Measurements from ENCODE around the gene AZGP1. TPM values are rescaled to one million over a fixed set of nuclear protein-coding genes. Genes with fewer than 3 reads are reported as not detected.
"Not testable (repeated sequence)": the region's sequence is repeated elsewhere in the genome, so short reads cannot be mapped to it uniquely, and the experiment has no call there.

The AZGP1 gene
- total RNA-seq, 1 experiment from 2014 or later, result 0.18 TPM

DNA sequence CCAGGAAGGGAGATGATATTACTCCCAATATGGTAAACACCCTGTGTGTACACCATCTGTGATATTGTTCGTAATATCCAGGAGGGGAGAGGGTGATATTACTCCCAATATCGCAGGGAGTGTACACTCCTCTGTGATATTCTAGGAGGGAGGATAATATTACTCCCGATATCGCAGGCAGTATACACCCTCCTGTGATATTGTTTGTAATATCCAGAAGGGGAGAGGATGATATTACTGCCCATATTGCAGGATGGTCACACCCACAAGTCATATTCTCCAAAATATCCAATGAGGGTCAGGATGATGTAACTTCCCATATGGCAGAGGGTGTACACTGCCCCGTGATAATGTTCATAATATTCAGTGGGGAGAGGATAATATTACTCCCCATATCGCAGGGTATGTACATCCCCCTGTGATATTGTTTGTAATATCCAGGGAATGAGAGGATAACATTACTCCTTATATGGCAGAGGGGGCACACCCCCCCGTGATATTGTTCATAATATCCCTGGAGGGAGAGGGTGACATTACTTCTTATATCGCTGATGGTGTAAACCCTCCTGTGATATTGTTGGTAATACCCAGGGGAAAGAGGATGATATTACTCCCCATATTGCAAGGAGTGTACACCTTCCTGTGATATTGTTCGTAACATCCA lies 17.1 kb downstream of the AZGP1 start:
- H3K9ac ChIP-seq (ENCODE audit: low read length), result no peak overlapping the region
- intact Hi-C loops (cut with micrococcal nuclease), result no loop called here
- no peak overlapping the region for H3K4me3 ChIP-seq (ENCODE audit: low read length)
- TF ChIP-seq, protein P1, sequence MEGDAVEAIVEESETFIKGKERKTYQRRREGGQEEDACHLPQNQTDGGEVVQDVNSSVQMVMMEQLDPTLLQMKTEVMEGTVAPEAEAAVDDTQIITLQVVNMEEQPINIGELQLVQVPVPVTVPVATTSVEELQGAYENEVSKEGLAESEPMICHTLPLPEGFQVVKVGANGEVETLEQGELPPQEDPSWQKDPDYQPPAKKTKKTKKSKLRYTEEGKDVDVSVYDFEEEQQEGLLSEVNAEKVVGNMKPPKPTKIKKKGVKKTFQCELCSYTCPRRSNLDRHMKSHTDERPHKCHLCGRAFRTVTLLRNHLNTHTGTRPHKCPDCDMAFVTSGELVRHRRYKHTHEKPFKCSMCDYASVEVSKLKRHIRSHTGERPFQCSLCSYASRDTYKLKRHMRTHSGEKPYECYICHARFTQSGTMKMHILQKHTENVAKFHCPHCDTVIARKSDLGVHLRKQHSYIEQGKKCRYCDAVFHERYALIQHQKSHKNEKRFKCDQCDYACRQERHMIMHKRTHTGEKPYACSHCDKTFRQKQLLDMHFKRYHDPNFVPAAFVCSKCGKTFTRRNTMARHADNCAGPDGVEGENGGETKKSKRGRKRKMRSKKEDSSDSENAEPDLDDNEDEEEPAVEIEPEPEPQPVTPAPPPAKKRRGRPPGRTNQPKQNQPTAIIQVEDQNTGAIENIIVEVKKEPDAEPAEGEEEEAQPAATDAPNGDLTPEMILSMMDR (conservative IDR thresholded peaks at IDR 0.05; ENCODE audit: low read depth, low read length), result no peak
- TF ChIP-seq EZH2 (IDR thresholded peaks at IDR 0.05; ENCODE audit: low read length, unreplicated experiment), result no peak
- no peak for TF ChIP-seq EZH2phosphoT487 (IDR thresholded peaks at IDR 0.05; ENCODE audit: borderline replicate concordance, low read length)
- ChIA-PET POLR2A (ENCODE audit: unreplicated experiment) (no interaction called here), CTCF (no interaction called here)
- no peaks in the 10 kb centered on the region for H3K9me3 ChIP-seq (ENCODE audit: low read length)
- no peaks in the 10 kb centered on the region for H3F3A ChIP-seq (ENCODE audit: low read length, unreplicated experiment)
- no peaks in the 10 kb centered on the region for H3K79me2 ChIP-seq (ENCODE audit: low read length)
- no TSS peak for BruUV-seq (replicated peaks)
- ATAC-seq (no peak), DNase-seq (no peak)
- H2AFZ ChIP-seq (ENCODE audit: low read length), result no peak overlapping the region
- no peaks in the 10 kb centered on the region for H3K36me3 ChIP-seq (ENCODE audit: low read depth, low read length)
- H3K4me2 ChIP-seq (ENCODE audit: low read length), result no peak overlapping the region
- peaks cover 10% of the 10 kb centered on the region for H3K4me1 ChIP-seq (ENCODE audit: insufficient read depth, low read length)
- no peaks in the 10 kb centered on the region for H3K9me2 ChIP-seq (replicated peaks; ENCODE audit: low read length)
- no peaks in the 10 kb centered on the region for H4K20me1 ChIP-seq (ENCODE audit: low read length)
- H3K27me3 ChIP-seq (ENCODE audit: low read length), result peaks cover 40% of the 10 kb centered on the region
- no peak overlapping the region for H3K27ac ChIP-seq (ENCODE audit: low read length)

DNA sequence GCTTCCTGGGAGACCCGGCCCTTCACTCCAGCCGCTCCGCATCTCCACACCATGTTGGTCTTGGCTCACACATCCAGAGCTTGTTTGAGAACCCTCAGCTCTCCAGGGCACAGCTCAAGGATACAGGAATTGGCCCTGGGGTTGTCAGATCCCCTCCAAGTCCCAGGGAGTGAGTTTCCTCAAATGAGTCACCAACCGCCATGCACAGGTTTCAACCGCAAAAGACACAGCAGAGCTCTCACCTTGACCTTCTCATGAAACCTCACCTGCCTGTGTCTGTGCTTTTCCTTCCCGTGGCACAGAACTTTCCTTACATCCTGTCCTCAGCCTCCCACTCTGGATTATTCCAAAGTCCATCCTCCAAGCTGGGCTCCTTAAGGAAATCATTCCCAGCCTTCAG lies 20.6 kb downstream of the AZGP1 start:
- Histone ChIP-seq H3K4me2 (ENCODE audit: low read length) (peak overlapping the region; percentile 39; the same call in 1 of the 2 replicates), H3K79me2 (ENCODE audit: low read length) (no peaks in the 10 kb centered on the region), H2AFZ (ENCODE audit: low read length) (no peak overlapping the region), H3K9me2 (replicated peaks; ENCODE audit: low read length) (no peaks in the 10 kb centered on the region), H4K20me1 (ENCODE audit: low read length) (no peaks in the 10 kb centered on the region), H3K4me1 (ENCODE audit: insufficient read depth, low read length) (peaks cover 10% of the 10 kb centered on the region), H3K9ac (ENCODE audit: low read length) (no peak overlapping the region), H3K27ac (ENCODE audit: low read length) (peak overlapping the region; percentile 50), H3K4me3 (ENCODE audit: low read length) (no peak overlapping the region), H3K36me3 (ENCODE audit: low read depth, low read length) (no peaks in the 10 kb centered on the region), H3F3A (ENCODE audit: low read length, unreplicated experiment) (no peaks in the 10 kb centered on the region), H3K9me3 (ENCODE audit: low read length) (no peaks in the 10 kb centered on the region), H3K27me3 (ENCODE audit: low read length) (peaks cover 7% of the 10 kb centered on the region)
- ChIA-PET CTCF (no interaction called here), POLR2A (ENCODE audit: unreplicated experiment) (no interaction called here)
- intact Hi-C loops (cut with micrococcal nuclease), result no loop called here
- DNase-seq (peak; percentile 74), ATAC-seq (peak; percentile 59)
- BruUV-seq (replicated peaks), result no TSS peak
- TF ChIP-seq EZH2phosphoT487 (IDR thresholded peaks at IDR 0.05; ENCODE audit: borderline replicate concordance, low read length) (no peak), EZH2 (IDR thresholded peaks at IDR 0.05; ENCODE audit: low read length, unreplicated experiment) (no peak)
- TF ChIP-seq, protein P1 (conservative IDR thresholded peaks at IDR 0.05; ENCODE audit: low read depth, low read length), result no peak

DNA sequence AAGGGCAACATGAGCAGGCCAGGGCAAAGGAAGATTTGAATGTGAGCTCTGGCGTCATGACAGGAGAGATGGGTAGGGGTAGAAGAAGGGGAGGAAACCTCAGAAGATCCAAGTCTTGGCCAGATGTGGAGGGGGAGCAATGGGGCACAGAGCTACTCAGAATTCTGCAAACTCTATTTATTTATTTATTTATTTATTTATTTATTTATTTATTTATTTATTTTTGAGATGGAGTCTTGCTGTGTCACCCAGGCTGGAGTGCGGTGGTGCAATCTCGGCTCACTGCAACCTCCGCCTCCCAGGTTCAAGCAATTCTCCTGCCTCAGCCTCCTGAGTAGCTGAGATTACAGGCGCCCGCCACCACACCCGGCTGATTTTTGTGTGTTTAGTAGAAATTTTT lies 21.2 kb downstream of the AZGP1 start:
- H3K4me1 ChIP-seq (ENCODE audit: insufficient read depth, low read length); DNase-seq; H3K79me2 ChIP-seq (ENCODE audit: low read length); H2AFZ ChIP-seq (ENCODE audit: low read length); H3F3A ChIP-seq (ENCODE audit: low read length, unreplicated experiment); H3K4me2 ChIP-seq (ENCODE audit: low read length); ATAC-seq; BruUV-seq (replicated peaks); H4K20me1 ChIP-seq (ENCODE audit: low read length); H3K36me3 ChIP-seq (ENCODE audit: low read depth, low read length); intact Hi-C loops (cut with micrococcal nuclease); H3K27me3 ChIP-seq (ENCODE audit: low read length); H3K4me3 ChIP-seq (ENCODE audit: low read length); H3K9me3 ChIP-seq (ENCODE audit: low read length); POLR2A ChIA-PET (ENCODE audit: unreplicated experiment); H3K27ac ChIP-seq (ENCODE audit: low read length); CTCF ChIA-PET; H3K9me2 ChIP-seq (replicated peaks; ENCODE audit: low read length); H3K9ac ChIP-seq (ENCODE audit: low read length): not testable (repeated sequence)
